Tibial nerve (tissue), 4 donors: ENCODE results near the gene IER3. TPM values are rescaled to one million over a fixed set of nuclear protein-coding genes. Genes with fewer than 3 reads are reported as not detected.
"Not testable (repeated sequence)": the region's sequence is repeated elsewhere in the genome, so short reads cannot be mapped to it uniquely, and the experiment has no call there.

Experiments
- DNase-seq, 2 donors: peaks; one replicate each; pipeline ENCODE4 v3.0.0-alpha.2; 2019; ENCODE audit warnings: low spot score in 2 of 2
- H3K27ac ChIP-seq, 4 donors: fragments of 200-600 bp; sonication (generic) in 3 of 4; one replicate each; pipeline ENCODE4 v1.5.1; 2017 to 2019; ENCODE audit warnings: mild to moderate bottlenecking in 1 of 4
- H3K27me3 ChIP-seq, 2 donors: fragments of 200-600 bp; sonication (generic) in 1 of 2; one replicate each; pipeline versions ENCODE4 v1.5.1 to v1.6.0; 2017 to 2019
- H3K36me3 ChIP-seq, 3 donors: fragments of 200-600 bp; sonication (generic); one replicate each; pipeline ENCODE4 v1.5.1; 2018 to 2019
- H3K4me1 ChIP-seq, 4 donors: fragments of 200-600 bp; sonication (generic) in 3 of 4; one replicate each; pipeline ENCODE4 v1.5.1; 2017 to 2019
- H3K4me3 ChIP-seq, 4 donors: fragments of 200-600 bp; sonication (generic) in 3 of 4; one replicate each; pipeline ENCODE4 v1.5.1; 2017 to 2019; ENCODE audit warnings: mild to moderate bottlenecking in 1 of 4, moderate library complexity in 1 of 4
- H3K9me3 ChIP-seq, 4 donors: fragments of 200-600 bp; sonication (generic) in 3 of 4; one replicate each; pipeline ENCODE4 v1.5.1; 2017 to 2019
- CTCF ChIP-seq, 5 experiments: fragments of 200-600 bp in 3 of 5; fragments of 450-650 bp in 2 of 5; sonication (generic) in 3 of 5; IDR thresholded peaks; one replicate each; pipeline ENCODE4 v1.5.1; 2016 to 2019; ENCODE audit warnings: antibody characterized with exemption in 5 of 5, mild to moderate bottlenecking in 3 of 5, moderate library complexity in 2 of 5
- EP300 ChIP-seq, 2 donors: sonication (generic); formaldehyde crosslinking; IDR thresholded peaks; one replicate each; pipeline ENCODE4 v1.6.1; 2017; ENCODE audit warnings: antibody characterized with exemption in 2 of 2, mild to moderate bottlenecking in 1 of 2
- POLR2A ChIP-seq, 2 donors: fragments of 450-650 bp; IDR thresholded peaks; one replicate each; pipeline ENCODE4 v1.6.1; 2017; ENCODE audit warnings: antibody characterized with exemption in 2 of 2, mild to moderate bottlenecking in 2 of 2, moderate library complexity in 2 of 2
- WGBS, 2 donors: methylation state at CpG; one replicate each; pipeline ENCODE4 v1.1.5; 2018; 5-methylcytosine and 5-hydroxymethylcytosine counted together
- total RNA-seq, 4 donors: library from RNA; depleted of rRNA; stranded (reverse); fragments of >200 nt; gene quantifications; one replicate each; pipeline ENCODE4 v1.1.0, GENCODE V29; 2016

IER3 gene
- total RNA-seq, 4 donors from 2014 or later, result 4.5 to 15.3 (median 8.0) TPM

- 79 to 89% methylated on average over 11 of the region's 11 CpGs for WGBS, 2 donors
- TF ChIP-seq EP300 (IDR thresholded peaks at IDR 0.05), result no peak
- TF ChIP-seq POLR2A (IDR thresholded peaks at IDR 0.05), result no peak
- TF ChIP-seq CTCF (IDR thresholded peaks at IDR 0.05), result no peak
- H3K4me3 ChIP-seq, result no peak overlapping the region
- peak overlapping the region in 2 of 4 donors; percentile 24 to 60 for H3K27ac ChIP-seq
- H3K4me1 ChIP-seq, result peaks cover 0 to 65% (median 8%) of the 10 kb centered on the region in 4 donors
- no peak for DNase-seq
- no peaks in the 10 kb centered on the region for H3K27me3 ChIP-seq
- H3K36me3 ChIP-seq, result peaks cover 0 to 89% (median 24%) of the 10 kb centered on the region in 3 donors
- H3K9me3 ChIP-seq, result no peaks in the 10 kb centered on the region
Measured at GRCh38 chr6:30726506-30727413, 17.6 kb downstream of the IER3 start.

- Histone ChIP-seq H3K27me3 (no peaks in the 10 kb centered on the region), H3K27ac (peak overlapping the region in 2 of 4 donors; percentile 55 to 60), H3K4me3 (no peak overlapping the region), H3K4me1 (peaks cover 0 to 62% (median 8%) of the 10 kb centered on the region in 4 donors), H3K9me3 (no peaks in the 10 kb centered on the region), H3K36me3 (peaks cover 0 to 81% (median 24%) of the 10 kb centered on the region in 3 donors)
- DNase-seq, result no peak
- WGBS, 2 donors, result 48 to 65% methylated on average over 3 of the region's 3 CpGs
- TF ChIP-seq POLR2A (IDR thresholded peaks at IDR 0.05), result no peak
- TF ChIP-seq CTCF (IDR thresholded peaks at IDR 0.05), result no peak
- TF ChIP-seq EP300 (IDR thresholded peaks at IDR 0.05), result no peak
Measured at GRCh38 chr6:30725713-30726505, 18.4 kb downstream of the IER3 start.

DNA sequence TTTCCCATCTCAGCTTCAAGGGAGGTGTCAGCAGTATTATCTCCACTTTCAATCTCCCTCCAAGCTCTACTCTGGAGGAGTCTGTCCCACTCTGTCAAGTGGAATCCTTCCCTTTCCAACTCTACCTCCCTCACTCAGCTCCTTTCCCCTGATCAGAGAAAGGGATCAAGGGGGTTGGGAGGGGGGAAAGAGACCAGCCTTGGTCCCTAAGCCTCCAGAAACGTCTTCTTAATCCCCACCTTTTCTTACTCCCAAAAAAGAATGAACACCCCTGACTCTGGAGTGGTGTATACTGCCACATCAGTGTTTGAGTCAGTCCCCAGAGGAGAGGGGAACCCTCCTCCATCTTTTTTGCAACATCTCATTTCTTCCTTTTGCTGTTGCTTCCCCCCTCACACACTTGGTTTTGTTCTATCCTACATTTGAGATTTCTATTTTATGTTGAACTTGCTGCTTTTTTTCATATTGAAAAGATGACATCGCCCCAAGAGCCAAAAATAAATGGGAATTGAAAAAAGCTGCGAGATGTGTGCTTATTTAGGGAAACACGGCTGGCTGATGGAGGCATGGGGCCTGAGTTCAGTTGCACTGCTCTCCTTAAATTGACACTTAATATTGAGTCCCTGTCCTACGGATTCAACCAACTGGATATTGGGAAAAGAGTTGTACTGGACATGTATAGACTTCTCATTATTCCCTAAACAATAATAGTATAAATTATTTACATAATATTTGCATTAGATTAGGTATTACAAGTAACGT, 19.3 kb downstream of the IER3 start:
- no peak for DNase-seq
- peaks cover 0 to 72% (median 24%) of the 10 kb centered on the region in 3 donors for H3K36me3 ChIP-seq
- TF ChIP-seq EP300 (IDR thresholded peaks at IDR 0.05), result no peak
- no peak for TF ChIP-seq CTCF (IDR thresholded peaks at IDR 0.05)
- TF ChIP-seq POLR2A (IDR thresholded peaks at IDR 0.05), result no peak
- peak overlapping the region in 2 of 4 donors; percentile 55 to 60 for H3K27ac ChIP-seq
- no peak overlapping the region for H3K4me3 ChIP-seq
- 26 to 29% methylated on average over 6 of the region's 6 CpGs for WGBS, 2 donors
- H3K4me1 ChIP-seq, result peaks cover 0 to 56% (median 8%) of the 10 kb centered on the region in 4 donors
- no peaks in the 10 kb centered on the region for H3K9me3 ChIP-seq
- no peaks in the 10 kb centered on the region for H3K27me3 ChIP-seq

GRCh38 chr6:30723843-30724741, 20.3 kb downstream of the IER3 start:
- H3K9me3 ChIP-seq, H3K27me3 ChIP-seq, H3K4me3 ChIP-seq, DNase-seq: not testable (repeated sequence)
- peaks cover 0 to 62% (median 14%) of the 10 kb centered on the region in 4 donors for H3K4me1 ChIP-seq
- WGBS, 2 donors, result 52 to 74% methylated on average over 17 to 29 of the region's 29 CpGs
- H3K27ac ChIP-seq, result peak overlapping the region in 1 of 4 donors; percentile 60
- peaks cover 0 to 62% (median 24%) of the 10 kb centered on the region in 3 donors for H3K36me3 ChIP-seq

DNA sequence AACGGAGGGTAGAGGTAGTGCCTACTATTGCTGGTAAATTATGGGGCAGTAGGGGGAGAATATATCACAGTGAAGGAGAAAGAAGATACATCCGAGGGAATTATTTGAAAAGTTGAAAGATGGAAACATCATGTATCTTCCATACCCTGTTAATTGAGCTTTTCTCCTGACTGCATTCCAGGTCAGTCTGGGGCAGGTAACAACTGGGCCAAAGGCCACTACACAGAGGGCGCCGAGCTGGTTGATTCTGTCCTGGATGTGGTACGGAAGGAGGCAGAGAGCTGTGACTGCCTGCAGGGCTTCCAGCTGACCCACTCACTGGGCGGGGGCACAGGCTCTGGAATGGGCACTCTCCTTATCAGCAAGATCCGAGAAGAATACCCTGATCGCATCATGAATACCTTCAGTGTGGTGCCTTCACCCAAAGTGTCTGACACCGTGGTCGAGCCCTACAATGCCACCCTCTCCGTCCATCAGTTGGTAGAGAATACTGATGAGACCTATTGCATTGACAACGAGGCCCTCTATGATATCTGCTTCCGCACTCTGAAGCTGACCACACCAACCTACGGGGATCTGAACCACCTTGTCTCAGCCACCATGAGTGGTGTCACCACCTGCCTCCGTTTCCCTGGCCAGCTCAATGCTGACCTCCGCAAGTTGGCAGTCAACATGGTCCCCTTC, 21.0 kb downstream of the IER3 start:
- Histone ChIP-seq H3K27ac (peak overlapping the region in 2 of 4 donors; percentile 94 to 95), H3K4me1 (peaks cover 0 to 69% (median 17%) of the 10 kb centered on the region in 4 donors), H3K36me3 (peaks cover 0 to 55% (median 24%) of the 10 kb centered on the region in 3 donors)
- not testable (repeated sequence) for H3K27me3 ChIP-seq, H3K4me3 ChIP-seq, H3K9me3 ChIP-seq, DNase-seq
- 50 to 53% methylated on average over 15 to 16 of the region's 16 CpGs for WGBS, 2 donors
